HG02973 (cell line): ENCODE data around the gene SLC23A3.

Experiments used
- ATAC-seq: cut with Tn5 transposase; IDR thresholded peaks from one replicate; pipeline ENCODE4 v1.9.1; 2021; ENCODE audit warnings: moderate library complexity; ENCODE audit not compliant: unreplicated experiment

The SLC23A3 gene

DNA sequence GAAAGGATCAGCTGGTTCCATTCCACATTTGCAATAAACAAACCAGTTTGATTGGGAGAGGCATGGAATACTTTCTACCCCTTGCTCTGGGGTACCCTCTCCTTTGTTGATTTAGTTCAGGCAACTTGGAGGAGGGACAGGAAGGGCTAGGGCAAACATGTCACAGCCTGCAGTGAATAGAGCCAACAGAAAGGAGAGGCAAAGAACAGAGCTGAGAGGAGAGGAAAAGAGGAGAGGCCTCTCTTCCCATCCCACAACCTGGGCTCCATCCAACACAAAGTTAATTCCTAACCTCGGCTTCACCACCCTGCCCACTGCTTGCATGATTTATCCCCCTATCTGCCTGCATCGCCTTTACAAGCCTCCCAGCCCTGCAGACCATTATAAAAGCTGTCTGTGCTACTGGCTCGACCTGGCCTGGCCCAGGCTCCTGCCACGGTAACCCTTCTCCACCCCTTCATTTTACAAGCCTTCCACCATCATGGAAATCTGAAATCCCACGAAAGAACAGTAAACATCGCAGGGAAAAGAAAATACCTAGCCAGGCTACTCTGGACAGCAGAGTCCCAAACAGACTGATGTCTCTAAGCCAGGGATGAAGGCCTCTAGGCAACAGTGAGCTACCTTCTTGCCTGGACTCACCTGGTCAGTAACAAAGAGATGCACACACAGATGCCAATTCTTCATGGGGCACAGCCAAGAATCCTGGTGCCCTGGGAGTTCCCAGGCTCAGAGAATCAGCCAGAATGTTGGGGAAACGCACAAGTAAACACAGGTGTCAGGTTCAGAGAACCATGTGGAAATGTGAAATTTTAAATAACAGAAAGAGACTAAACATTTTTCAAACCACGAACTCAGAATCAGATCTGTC is 52.8 kb downstream of the SLC23A3 start:
- ATAC-seq, result no peak

DNA sequence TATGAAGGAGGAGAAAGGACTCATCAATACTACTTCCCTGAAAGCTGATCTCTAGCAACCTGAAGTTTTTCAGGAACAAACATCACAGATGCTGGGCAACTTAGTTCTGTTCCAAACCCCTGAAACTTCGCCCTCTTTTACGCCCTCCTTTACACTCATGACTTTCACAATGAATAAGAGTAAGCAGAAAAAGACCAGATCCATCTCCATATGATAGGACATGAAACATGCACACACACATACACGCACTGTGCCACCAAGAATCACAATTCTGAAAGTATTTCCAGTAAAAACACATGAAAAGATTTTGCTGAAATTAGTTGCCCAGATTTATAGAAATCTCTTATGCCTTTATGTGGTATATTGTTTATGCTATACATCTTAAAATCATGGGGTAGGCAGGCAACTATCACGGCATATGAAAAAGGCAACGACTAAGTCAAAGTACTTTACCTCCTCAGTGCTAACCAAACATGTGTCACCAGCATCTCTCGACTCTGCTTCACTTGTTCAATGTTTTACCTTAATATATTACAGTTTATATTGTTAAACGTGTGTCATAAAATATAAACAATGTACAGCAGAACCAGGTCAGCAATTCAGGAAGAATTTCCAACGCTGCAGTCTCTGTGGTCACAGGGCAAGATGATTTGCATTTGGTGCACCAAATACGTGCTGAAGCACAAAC is 57.0 kb downstream of the SLC23A3 start:
- no peak for ATAC-seq

DNA sequence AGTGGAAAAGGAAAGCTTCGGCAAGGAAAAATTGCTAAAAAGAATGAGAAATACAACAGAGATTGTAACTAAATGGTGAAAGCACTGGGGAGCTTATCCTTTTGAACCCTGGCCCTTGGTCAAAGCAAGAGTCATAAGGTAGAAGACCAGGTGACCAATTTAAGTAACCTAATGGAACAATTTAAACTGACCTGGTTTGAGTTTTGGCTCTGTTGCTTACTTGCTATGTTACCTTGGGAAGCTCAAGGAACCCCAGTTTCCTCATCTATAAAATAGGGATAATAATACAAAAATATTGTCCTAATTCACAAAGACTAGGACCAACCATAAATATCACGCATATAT is 57.8 kb downstream of the SLC23A3 start:
- ATAC-seq, result no peak
